ENCODE data around the gene SCN7A.
"Not testable (repeated sequence)": the region's sequence is repeated elsewhere in the genome, so short reads cannot be mapped to it uniquely, and the experiment has no call there.

SCN7A gene
- total RNA-seq = 0 reads per million in 4 experiments

GRCh38 chr2:166494140-166494624 is at the start of gene SCN7A:
SCN7A (minus strand) TSS chr2:166494249; CDS start chr2:166477696, 16,553 bp downstream.
- no peak for DNase-seq

DNA sequence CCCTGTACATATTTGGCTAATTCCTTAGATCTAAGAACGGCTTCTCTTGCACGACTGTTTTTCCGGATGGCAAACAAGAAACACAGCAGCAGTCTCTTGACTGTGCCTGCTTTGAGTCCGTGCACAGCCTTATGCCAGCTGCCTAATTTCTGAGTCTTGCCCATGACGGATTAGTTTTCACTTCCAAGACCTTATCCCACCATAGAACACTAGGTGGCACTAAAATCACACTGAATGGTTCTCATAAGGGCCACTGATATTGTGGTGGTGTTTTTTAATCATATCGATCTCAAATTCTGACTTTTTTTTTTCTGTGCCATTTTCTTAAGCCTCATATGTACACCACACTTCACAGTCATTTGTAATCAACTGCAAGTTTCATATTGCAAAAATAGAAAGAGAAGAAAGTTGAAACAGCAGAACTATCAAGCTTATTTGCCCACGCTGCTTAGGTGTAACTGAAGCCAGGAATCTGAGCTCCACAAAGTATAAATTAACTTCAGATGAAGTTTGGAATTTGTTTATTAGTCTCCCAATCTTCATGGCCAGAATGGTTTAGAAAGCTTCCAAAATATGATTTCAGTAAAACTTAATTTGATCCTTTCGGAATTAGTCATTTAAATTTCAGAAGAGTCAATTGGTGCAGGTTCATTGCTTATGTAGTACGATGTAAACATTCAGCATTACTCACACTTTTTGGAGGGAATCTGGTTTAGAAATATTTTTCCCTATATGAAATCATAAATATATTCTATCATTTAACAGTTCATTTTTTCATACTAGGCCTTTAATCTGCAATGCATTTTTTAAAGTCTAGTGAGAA is 45.5 kb upstream of the SCN7A start:
- DNase-seq = no peak

- no peak for DNase-seq
These were observed 42.1 kb upstream of the SCN7A start for GRCh38 chr2:166536111-166536510.

DNA sequence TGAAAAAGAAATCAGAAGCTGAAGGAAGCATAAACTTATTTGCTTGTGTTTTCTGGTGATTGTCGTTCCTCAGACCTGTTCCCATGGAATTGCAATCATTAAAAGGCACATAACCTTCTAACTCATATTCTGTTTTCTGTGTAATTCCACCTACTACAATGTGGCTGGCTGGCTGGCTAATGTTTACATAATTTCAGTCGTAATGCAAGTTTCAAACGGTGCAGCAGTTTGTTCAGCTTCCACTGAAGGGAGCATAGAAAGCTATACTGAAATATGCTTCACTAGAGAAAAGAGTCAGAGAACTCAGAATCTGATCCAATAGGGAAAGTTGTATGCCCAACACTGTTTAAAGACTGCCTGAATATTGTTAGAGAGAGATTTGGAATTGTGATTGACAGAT is 27.1 kb upstream of the SCN7A start:
- DNase-seq = no peak

GRCh38 chr2:166520604-166521003 is 26.6 kb upstream of the SCN7A start:
- no peak for DNase-seq

GRCh38 chr2:166519391-166519962 is 25.4 kb upstream of the SCN7A start:
- DNase-seq = no peak

GRCh38 chr2:166518634-166519390 is 24.8 kb upstream of the SCN7A start:
- DNase-seq = no peak

GRCh38 chr2:166517533-166518061 is 23.5 kb upstream of the SCN7A start:
- DNase-seq = no peak

DNA sequence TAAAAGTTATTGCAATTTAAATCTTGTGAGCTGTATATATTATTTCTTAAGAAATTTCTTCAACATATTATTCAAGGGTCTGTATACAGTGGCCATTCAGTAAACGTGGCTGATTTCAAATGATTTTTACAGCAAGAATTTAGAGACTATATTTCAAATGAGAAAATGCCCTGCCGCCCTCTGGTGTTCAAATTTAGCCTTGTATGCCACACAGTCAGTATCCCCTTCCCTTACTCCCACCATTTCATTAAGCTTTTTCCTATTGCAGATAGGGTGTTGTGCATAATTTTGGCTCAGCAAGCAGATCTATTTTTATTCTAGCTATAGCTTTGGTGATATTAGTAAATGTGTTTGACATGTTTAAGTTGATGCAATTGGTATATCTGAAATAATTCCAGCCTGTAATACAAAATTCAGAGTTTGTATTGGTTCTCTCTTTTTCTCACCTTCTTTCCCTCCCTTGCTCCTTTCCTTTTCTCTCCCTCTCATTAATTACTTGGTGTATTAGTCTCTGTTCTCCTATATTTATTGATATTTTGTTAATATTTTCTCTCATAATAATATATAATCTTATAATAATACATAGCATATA is 22.8 kb upstream of the SCN7A start:
- DNase-seq = no peak

DNA sequence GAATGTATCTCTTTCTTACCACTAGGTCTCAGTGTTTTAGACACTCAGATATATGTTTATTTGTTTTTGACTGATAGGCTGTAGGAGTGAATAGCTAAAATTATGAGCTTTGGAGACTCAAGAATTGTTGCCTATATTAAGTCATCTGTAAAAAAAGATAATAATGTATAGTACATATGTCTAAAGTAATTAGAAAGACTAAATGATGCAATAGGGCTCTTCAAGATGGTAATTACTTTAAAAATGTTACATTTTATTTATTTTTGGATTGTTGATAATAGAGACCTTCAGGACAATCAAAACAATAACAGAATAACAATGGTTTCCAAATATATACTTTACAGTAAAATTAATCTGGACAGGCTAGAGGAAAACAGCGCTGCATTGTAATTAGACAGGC is 19.9 kb upstream of the SCN7A start:
- DNase-seq = no peak

DNA sequence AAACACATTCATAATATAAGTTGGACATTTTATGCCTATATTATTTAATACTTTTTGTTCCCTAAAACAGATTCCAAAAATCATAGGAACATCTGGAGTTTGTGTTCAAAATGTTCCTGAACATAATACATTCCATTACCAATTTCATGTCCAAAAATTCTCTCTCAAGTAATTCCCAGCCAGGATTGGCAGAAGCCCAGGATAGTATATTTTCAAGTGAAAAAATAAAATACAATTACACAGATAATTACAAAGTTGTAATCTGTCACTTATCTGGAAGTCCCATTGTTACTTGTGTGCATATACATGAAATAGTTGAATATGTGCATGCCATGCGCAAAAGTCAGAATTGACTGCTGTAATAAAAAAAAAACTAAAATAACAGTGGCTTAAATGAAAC is 5.2 kb upstream of the SCN7A start:
- DNase-seq = no peak

GRCh38 chr2:166491461-166491860 is 2.6 kb downstream of the SCN7A start:
- no peak for DNase-seq

- no peak for DNase-seq
These were observed 6.9 kb downstream of the SCN7A start for GRCh38 chr2:166487171-166487570.

DNA sequence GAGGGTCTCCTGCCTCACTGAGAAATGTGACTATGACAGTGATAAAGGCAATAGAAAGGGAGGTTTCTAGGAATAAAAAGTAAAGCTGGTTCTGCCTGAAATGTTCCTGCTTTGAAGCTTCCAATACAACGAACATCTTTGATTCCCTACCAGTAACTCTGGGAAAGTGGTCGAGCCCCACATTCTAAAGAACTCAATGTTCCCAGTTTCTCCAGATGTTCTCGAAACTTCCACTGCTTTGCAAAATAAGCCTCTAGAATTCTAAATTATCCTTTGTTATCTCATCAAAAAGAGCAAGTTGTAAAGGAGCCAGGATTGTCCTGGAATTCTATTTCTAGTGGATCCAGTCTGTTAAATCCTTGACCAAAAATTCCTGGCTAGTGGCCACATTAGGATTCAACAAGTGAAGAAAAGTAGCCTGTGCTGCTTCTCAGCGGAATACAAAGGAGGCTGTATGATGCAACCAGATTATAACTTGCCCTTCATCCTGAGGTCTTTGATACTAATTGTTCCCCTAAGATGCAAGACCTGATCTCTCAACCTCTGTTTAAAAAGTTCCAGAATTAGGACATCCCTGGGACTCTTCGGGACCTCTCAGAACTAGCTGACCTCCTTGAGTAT is 8.4 kb downstream of the SCN7A start:
- no peak for DNase-seq

- no peak for DNase-seq
These were observed 21.7 kb downstream of the SCN7A start for GRCh38 chr2:166472332-166472731.

- no peak for DNase-seq
These were observed 25.7 kb downstream of the SCN7A start for GRCh38 chr2:166468124-166469024.

DNA sequence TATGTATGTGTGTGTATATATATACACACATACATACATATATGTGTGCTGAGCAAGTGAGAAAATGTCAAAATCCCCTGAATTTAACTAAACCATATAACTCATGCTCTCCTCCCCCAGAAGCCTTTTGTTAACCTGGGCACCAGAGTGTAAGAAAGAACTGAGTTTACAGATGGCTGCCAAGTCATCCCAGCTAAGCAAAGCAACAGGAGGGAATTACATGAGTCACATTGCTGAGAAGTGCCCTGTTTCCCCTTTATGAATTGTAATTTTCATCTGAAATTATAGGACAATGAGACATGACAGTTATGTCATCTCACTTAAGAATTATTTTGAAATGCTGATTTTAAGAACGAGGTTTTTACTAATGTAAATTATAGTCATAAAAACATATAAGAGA is 29.9 kb downstream of the SCN7A start:
- no peak for DNase-seq

DNA sequence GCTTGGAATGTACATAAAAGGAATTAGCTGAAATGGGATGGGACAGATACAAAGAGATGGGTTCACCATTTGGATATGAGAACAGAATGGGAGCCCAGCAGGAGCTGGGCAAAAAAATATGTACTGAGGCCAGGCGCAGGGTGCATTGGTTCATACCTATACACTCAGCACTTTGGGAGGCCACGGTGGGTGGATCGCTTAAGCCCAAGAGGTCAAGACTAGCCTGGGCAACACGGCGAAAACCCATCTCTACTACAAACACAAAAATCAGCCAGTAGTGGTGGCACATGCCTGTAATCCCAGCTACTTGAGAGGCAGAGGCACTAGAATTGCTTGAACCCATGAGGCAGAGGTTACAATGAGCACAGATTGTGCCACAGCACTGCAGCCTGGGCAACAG is 30.4 kb downstream of the SCN7A start:
- no peak for DNase-seq

- DNase-seq = no peak
These were observed 35.4 kb downstream of the SCN7A start for GRCh38 chr2:166458674-166459073.

DNA sequence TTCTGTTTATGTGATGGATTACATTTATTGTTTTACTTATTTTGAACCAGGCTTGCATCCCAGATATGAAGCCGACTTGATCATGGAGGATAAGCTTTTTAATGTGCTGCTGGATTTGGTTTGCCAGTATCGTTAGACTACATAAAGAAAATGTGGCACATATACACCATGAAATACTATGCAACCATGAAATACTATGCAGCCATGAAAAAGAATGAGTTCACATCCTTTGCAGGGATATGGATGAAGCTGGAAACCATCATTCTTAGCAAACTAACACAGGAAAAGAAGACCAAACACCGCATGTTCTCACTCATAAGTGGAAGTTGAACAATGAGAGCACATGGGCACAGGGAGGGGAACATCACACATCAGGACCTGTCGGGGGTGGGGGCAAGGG is 38.2 kb downstream of the SCN7A start:
- not testable (repeated sequence) for DNase-seq

DNA sequence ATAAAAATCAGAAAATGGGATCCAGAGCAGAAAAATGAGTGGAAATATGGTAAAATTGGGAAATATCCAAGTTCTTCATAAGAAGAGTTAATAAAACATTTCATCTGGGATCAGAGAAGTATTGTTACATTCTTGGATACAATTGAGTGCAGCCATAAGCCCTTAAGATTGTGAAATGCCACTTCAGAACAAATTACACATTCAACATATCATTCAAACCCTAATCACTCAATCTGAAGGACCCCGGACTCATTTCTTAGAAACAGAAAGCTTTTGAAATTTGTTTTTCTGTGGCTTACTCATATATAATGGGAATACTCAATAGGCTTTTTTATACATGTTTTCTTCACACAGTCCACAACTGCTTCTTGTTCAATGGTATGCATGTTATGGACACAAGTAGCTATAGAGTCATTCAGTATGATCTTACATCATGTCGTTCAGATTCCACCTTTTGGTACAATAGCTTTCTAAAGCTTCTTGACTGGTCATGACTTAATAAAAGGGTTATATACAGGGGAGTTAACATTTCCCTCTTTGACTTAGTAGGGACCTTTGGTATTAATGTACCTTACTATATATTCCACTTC is 39.9 kb downstream of the SCN7A start:
- DNase-seq = no peak
